HG02870 (cell line): ENCODE data around the gene LRCH3.
A peak's percentile ranks its signal among the peaks of the same experiment; 100 is the strongest.

Experiments used
- ATAC-seq: cut with Tn5 transposase; IDR thresholded peaks from one replicate; pipeline ENCODE4 v1.9.1; 2021; ENCODE audit warnings: mild to moderate bottlenecking, moderate library complexity; ENCODE audit not compliant: unreplicated experiment

The LRCH3 gene

GRCh38 chr3:197833930-197834715, 43.1 kb downstream of the LRCH3 start:
- ATAC-seq: no peak

GRCh38 chr3:197835509-197835908, 44.5 kb downstream of the LRCH3 start:
- ATAC-seq: peak; percentile 64

- ATAC-seq: no peak
Measured at GRCh38 chr3:197836244-197836643, 45.2 kb downstream of the LRCH3 start.

GRCh38 chr3:197837282-197837681, 46.2 kb downstream of the LRCH3 start:
- ATAC-seq: no peak

GRCh38 chr3:197841789-197842188, 50.7 kb downstream of the LRCH3 start:
- ATAC-seq: no peak

- ATAC-seq: no peak
Measured at GRCh38 chr3:197846491-197846890, 55.4 kb downstream of the LRCH3 start.

GRCh38 chr3:197847866-197848401, 56.9 kb downstream of the LRCH3 start:
- peak; percentile 79 for ATAC-seq

GRCh38 chr3:197854596-197855343, 63.7 kb downstream of the LRCH3 start:
- no peak for ATAC-seq

- no peak for ATAC-seq
Measured at GRCh38 chr3:197855571-197855970, 64.5 kb downstream of the LRCH3 start.

- no peak for ATAC-seq
Measured at GRCh38 chr3:197856199-197856816, 65.3 kb downstream of the LRCH3 start.

- no peak for ATAC-seq
Measured at GRCh38 chr3:197858133-197858532, 67.1 kb downstream of the LRCH3 start.

GRCh38 chr3:197858598-197858997, 67.5 kb downstream of the LRCH3 start:
- no peak for ATAC-seq

- ATAC-seq: no peak
Measured at GRCh38 chr3:197866035-197866434, 75.0 kb downstream of the LRCH3 start.

GRCh38 chr3:197873329-197873728, 82.3 kb downstream of the LRCH3 start:
- ATAC-seq: no peak

GRCh38 chr3:197874064-197874463, 83.0 kb downstream of the LRCH3 start:
- no peak for ATAC-seq

- no peak for ATAC-seq
Measured at GRCh38 chr3:197874653-197875052, 83.6 kb downstream of the LRCH3 start.

GRCh38 chr3:197877902-197878301, 86.8 kb downstream of the LRCH3 start:
- ATAC-seq: no peak

- no peak for ATAC-seq
Measured at GRCh38 chr3:197878427-197878826, 87.4 kb downstream of the LRCH3 start.

GRCh38 chr3:197880491-197881269, 89.6 kb downstream of the LRCH3 start:
- no peak for ATAC-seq

GRCh38 chr3:197881270-197881969, 90.4 kb downstream of the LRCH3 start:
- no peak for ATAC-seq
